GM23338 (cell line): ENCODE measurements around the gene SKP2.

Source experiments
- EZH2 ChIP-seq: fragments of 200-600 bp; sonication (generic); IDR thresholded peaks from one replicate; pipeline ENCODE4 v1.8.0; 2017; ENCODE audit warnings: antibody characterized with exemption, mild to moderate bottlenecking, low read depth; ENCODE audit not compliant: unreplicated experiment
- POLR2AphosphoS5 ChIP-seq: IDR thresholded peaks from 2 replicates; pipeline ENCODE4 v1.6.1; 2016; ENCODE audit warnings: antibody characterized with exemption, low read depth
- STAT1 ChIP-seq: IDR thresholded peaks from one replicate; pipeline ENCODE4 v1.6.1; 2016; ENCODE audit warnings: antibody characterized with exemption; ENCODE audit not compliant: unreplicated experiment
- TF ChIP-seq, protein P1 (sequence below), 2 experiments: fragments of 200-600 bp in 1 of 2; sonication (generic) in 1 of 2; conservative IDR thresholded peaks; 2 replicates each; pipeline versions ENCODE4 v1.5.1 to v1.6.1; 2016 to 2017; ENCODE audit warnings: antibody characterized with exemption in 2 of 2, low read depth in 2 of 2, mild to moderate bottlenecking in 2 of 2, moderate library complexity in 1 of 2
- TF ChIP-seq, protein P2 (sequence below): IDR thresholded peaks from one replicate; pipeline ENCODE4 v1.6.1; 2018; ENCODE audit warnings: antibody characterized with exemption; ENCODE audit not compliant: unreplicated experiment

DNA sequence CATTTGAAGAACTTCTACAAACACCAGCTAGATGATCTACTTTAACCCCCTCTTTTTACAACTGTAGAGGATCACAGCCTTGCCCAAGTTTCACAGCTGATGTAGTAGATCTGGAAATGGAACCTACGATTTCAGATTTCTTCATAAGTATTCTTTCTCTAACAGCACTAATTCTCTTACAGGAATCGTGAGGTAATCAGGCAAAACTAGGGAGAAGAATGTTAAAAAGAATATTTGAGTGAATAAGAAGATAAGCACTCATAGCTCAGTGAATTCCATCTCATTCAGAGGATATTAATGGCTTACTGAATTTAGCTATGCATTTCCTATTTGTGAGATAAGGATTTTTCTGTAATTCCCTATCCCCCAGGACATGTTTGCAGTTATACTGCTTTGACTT is 47.7 kb downstream of the SKP2 start:
- TF ChIP-seq, protein P1, sequence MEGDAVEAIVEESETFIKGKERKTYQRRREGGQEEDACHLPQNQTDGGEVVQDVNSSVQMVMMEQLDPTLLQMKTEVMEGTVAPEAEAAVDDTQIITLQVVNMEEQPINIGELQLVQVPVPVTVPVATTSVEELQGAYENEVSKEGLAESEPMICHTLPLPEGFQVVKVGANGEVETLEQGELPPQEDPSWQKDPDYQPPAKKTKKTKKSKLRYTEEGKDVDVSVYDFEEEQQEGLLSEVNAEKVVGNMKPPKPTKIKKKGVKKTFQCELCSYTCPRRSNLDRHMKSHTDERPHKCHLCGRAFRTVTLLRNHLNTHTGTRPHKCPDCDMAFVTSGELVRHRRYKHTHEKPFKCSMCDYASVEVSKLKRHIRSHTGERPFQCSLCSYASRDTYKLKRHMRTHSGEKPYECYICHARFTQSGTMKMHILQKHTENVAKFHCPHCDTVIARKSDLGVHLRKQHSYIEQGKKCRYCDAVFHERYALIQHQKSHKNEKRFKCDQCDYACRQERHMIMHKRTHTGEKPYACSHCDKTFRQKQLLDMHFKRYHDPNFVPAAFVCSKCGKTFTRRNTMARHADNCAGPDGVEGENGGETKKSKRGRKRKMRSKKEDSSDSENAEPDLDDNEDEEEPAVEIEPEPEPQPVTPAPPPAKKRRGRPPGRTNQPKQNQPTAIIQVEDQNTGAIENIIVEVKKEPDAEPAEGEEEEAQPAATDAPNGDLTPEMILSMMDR (conservative IDR thresholded peaks at IDR 0.05; ENCODE audit: low read depth in 2 of 2) = no peak
- no peak for TF ChIP-seq EZH2
- no peak for TF ChIP-seq POLR2AphosphoS5
- TF ChIP-seq STAT1 = no peak
- TF ChIP-seq, protein P2, sequence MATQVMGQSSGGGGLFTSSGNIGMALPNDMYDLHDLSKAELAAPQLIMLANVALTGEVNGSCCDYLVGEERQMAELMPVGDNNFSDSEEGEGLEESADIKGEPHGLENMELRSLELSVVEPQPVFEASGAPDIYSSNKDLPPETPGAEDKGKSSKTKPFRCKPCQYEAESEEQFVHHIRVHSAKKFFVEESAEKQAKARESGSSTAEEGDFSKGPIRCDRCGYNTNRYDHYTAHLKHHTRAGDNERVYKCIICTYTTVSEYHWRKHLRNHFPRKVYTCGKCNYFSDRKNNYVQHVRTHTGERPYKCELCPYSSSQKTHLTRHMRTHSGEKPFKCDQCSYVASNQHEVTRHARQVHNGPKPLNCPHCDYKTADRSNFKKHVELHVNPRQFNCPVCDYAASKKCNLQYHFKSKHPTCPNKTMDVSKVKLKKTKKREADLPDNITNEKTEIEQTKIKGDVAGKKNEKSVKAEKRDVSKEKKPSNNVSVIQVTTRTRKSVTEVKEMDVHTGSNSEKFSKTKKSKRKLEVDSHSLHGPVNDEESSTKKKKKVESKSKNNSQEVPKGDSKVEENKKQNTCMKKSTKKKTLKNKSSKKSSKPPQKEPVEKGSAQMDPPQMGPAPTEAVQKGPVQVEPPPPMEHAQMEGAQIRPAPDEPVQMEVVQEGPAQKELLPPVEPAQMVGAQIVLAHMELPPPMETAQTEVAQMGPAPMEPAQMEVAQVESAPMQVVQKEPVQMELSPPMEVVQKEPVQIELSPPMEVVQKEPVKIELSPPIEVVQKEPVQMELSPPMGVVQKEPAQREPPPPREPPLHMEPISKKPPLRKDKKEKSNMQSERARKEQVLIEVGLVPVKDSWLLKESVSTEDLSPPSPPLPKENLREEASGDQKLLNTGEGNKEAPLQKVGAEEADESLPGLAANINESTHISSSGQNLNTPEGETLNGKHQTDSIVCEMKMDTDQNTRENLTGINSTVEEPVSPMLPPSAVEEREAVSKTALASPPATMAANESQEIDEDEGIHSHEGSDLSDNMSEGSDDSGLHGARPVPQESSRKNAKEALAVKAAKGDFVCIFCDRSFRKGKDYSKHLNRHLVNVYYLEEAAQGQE = no peak
